HEK293 (cell line): ENCODE data around the gene GNPTAB.

Experiments used
- CTCF ChIA-PET: fragments of 350-600 bp; formaldehyde crosslinking; extraction: SDS; loops from one replicate; lab custom pipeline; 2021; ENCODE audit warnings: antibody characterized with exemption; lab: Yijun Ruan, JAX
- POLR2A ChIA-PET: fragments of 300-600 bp; formaldehyde crosslinking; extraction: SDS; loops from one replicate; lab custom pipeline; 2020; ENCODE audit warnings: antibody characterized with exemption, inconsistent platforms; lab: Yijun Ruan, JAX
- H3K27ac ChIP-seq: fragments of 200-500 bp; sonication (Bioruptor generic); 2 replicates; pipeline ENCODE4 v1.5.1; 2014; ENCODE audit warnings: low read depth, low read length, control low read depth, inconsistent platforms; ENCODE audit errors: extremely low read depth
- H3K36me3 ChIP-seq, 2 experiments: fragments of 200-500 bp in 1 of 2; sonication (Bioruptor generic) in 1 of 2; 1 replicate in 1 of 2; 2 replicates in 1 of 2; pipeline ENCODE4 v1.5.1; 2014 to 2017; ENCODE audit warnings: inconsistent platforms in 2 of 2, low read length in 2 of 2; ENCODE audit not compliant: control insufficient read depth in 2 of 2, insufficient read depth in 1 of 2
- H3K4me1 ChIP-seq: fragments of 200-500 bp; sonication (Bioruptor generic); 2 replicates; pipeline ENCODE4 v1.5.1; 2014; ENCODE audit warnings: mild to moderate bottlenecking, low read length, inconsistent platforms; ENCODE audit not compliant: control insufficient read depth, insufficient read depth
- H3K4me3 ChIP-seq: 2 replicates; pipeline ENCODE4 v1.5.1; 2011; ENCODE audit warnings: low read depth, mild to moderate bottlenecking, control low read depth, low read length, moderate library complexity
- H3K9me3 ChIP-seq: fragments of 200-500 bp; sonication (Bioruptor generic); 2 replicates; pipeline ENCODE4 v1.5.1; 2014; ENCODE audit warnings: low read depth, low read length, inconsistent platforms; ENCODE audit not compliant: control insufficient read depth, insufficient read depth
- HOXA7 ChIP-seq: sonication (generic); formaldehyde crosslinking; IDR thresholded peaks from 2 replicates; pipeline ENCODE4 v1.8.1; 2022; ENCODE audit warnings: missing genetic modification reagents, borderline replicate concordance
- KLF8 ChIP-seq: fragments of 450-650 bp; formaldehyde crosslinking; IDR thresholded peaks from 2 replicates; pipeline ENCODE4 v1.5.1; 2016; ENCODE audit warnings: missing biosample characterization, missing genetic modification characterization
- KLF9 ChIP-seq: fragments of 450-650 bp; formaldehyde crosslinking; IDR thresholded peaks from 2 replicates; pipeline ENCODE4 v1.5.1; 2016; ENCODE audit warnings: missing biosample characterization, missing genetic modification characterization, low read depth
- MEIS1 ChIP-seq: sonication (generic); formaldehyde crosslinking; IDR thresholded peaks from 2 replicates; pipeline ENCODE4 v1.8.1; 2022; ENCODE audit warnings: missing genetic modification reagents, mild to moderate bottlenecking, borderline replicate concordance
- MZF1 ChIP-seq: fragments of 450-650 bp; formaldehyde crosslinking; IDR thresholded peaks from 2 replicates; pipeline ENCODE4 v1.5.1; 2017; ENCODE audit warnings: missing biosample characterization, missing genetic modification characterization, borderline replicate concordance
- SALL2 ChIP-seq: fragments of 450-650 bp; formaldehyde crosslinking; IDR thresholded peaks from 2 replicates; pipeline ENCODE4 v1.5.0; 2017; ENCODE audit warnings: missing biosample characterization, mild to moderate bottlenecking, missing genetic modification characterization, borderline replicate concordance
- SCRT2 ChIP-seq: fragments of 450-650 bp; formaldehyde crosslinking; IDR thresholded peaks from 2 replicates; pipeline ENCODE4 v1.5.1; 2016; ENCODE audit warnings: missing biosample characterization, missing genetic modification characterization
- SP2 ChIP-seq: fragments of 450-650 bp; formaldehyde crosslinking; IDR thresholded peaks from 2 replicates; pipeline ENCODE4 v1.5.1; 2016; ENCODE audit warnings: missing biosample characterization, missing genetic modification characterization
- TCF7L2 ChIP-seq: IDR thresholded peaks from 2 replicates; pipeline ENCODE4 v1.6.1; 2011; ENCODE audit warnings: low read depth, mild to moderate bottlenecking, inconsistent platforms, low read length, moderate library complexity, borderline replicate concordance
- TRIM28 ChIP-seq: IDR thresholded peaks from 2 replicates; pipeline ENCODE4 v1.6.1; 2011; ENCODE audit warnings: low read length, control low read depth, borderline replicate concordance
- ZFP69B ChIP-seq: fragments of 450-650 bp; formaldehyde crosslinking; IDR thresholded peaks from 2 replicates; pipeline ENCODE4 v1.5.1; 2016; ENCODE audit warnings: missing biosample characterization, missing genetic modification characterization
- ZNF121 ChIP-seq: fragments of 450-650 bp; formaldehyde crosslinking; IDR thresholded peaks from 2 replicates; pipeline ENCODE4 v1.5.1; 2016; ENCODE audit warnings: missing biosample characterization, missing genetic modification characterization
- ZNF175 ChIP-seq: fragments of 450-650 bp; formaldehyde crosslinking; IDR thresholded peaks from 2 replicates; pipeline ENCODE4 v1.5.1; 2016; ENCODE audit warnings: missing biosample characterization, missing genetic modification characterization
- ZNF266 ChIP-seq: fragments of 450-650 bp; formaldehyde crosslinking; IDR thresholded peaks from 2 replicates; pipeline ENCODE4 v1.5.1; 2016; ENCODE audit warnings: missing biosample characterization, missing genetic modification characterization, low read depth
- ZNF366 ChIP-seq: fragments of 450-650 bp; formaldehyde crosslinking; conservative IDR thresholded peaks from 2 replicates; pipeline ENCODE4 v1.5.1; 2016; ENCODE audit warnings: missing biosample characterization, missing genetic modification characterization
- ZNF37A ChIP-seq: fragments of 450-650 bp; IDR thresholded peaks from 2 replicates; pipeline ENCODE4 v1.5.1; 2018; ENCODE audit warnings: missing biosample characterization, missing genetic modification characterization
- ZNF394 ChIP-seq: fragments of 450-650 bp; formaldehyde crosslinking; IDR thresholded peaks from 2 replicates; pipeline ENCODE4 v1.5.1; 2016; ENCODE audit warnings: missing biosample characterization, missing genetic modification characterization, mild to moderate bottlenecking, moderate library complexity, borderline replicate concordance
- ZNF561 ChIP-seq: fragments of 450-650 bp; IDR thresholded peaks from 2 replicates; pipeline ENCODE4 v1.5.1; 2018; ENCODE audit warnings: missing biosample characterization, missing genetic modification characterization, borderline replicate concordance
- ZNF747 ChIP-seq: fragments of 450-650 bp; formaldehyde crosslinking; IDR thresholded peaks from 2 replicates; pipeline ENCODE4 v1.5.1; 2016; ENCODE audit warnings: missing biosample characterization, missing genetic modification characterization
- TF ChIP-seq, protein P1 (sequence below): IDR thresholded peaks from 2 replicates; pipeline ENCODE4 v1.6.1; 2011; ENCODE audit warnings: mild to moderate bottlenecking, low read depth, low read length, borderline replicate concordance

The GNPTAB gene

DNA sequence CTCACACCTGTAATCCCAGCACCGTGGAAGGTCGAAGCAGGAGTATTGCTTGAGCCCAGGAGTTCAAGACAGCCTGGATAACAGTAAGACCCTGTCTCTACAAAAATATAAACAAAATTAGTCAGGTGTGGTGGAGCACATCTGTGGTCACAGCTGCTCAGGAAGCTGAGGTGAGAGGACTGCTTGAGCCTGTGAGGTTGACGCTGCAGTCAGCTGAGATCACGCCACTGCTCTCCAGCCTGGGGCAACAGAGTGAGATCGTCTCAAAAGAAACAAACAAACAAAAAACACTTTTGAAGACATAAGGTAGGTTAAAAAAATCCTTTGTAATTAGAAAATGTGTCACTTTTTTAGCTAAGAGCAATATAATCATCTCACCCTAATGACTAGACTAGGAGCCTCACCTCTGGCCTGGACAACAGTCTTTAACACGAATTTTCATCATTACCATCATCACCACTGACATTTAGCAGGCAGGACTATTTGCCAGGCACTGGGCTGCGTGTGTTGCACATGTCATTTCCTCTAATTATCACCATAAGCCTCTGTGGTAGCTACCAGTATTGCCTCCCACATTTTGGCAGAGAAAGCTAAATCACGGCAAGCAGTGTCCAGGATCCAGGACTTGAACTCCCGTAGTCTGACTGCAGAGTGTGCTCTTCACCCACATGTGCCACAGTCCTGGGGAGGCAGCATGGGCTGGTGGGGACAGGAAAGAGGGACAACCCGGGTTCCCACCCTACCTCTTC is 86.9 kb downstream of the GNPTAB start:
- Histone ChIP-seq H3K27ac (no peak overlapping the region), H3K4me3 (no peak overlapping the region), H3K4me1 (no peaks in the 10 kb centered on the region), H3K36me3 (peaks cover 11 to 54% of the 10 kb centered on the region in 2 experiments), H3K9me3 (no peaks in the 10 kb centered on the region)
- ChIA-PET CTCF (interaction anchor here (0.9 kb wide), 1 partner anchor 253 kb away, joined by 3 read pairs; no protein-coding TSS in a partner anchor), POLR2A (interaction anchor here (0.6 kb wide), 1 partner anchor 19 kb away, joined by 5 read pairs; no protein-coding TSS in a partner anchor)
- no peak for TF ChIP-seq ZNF366 (tag by site-specific recombination)
- no peak for TF ChIP-seq ZNF37A (tag by site-specific recombination)
- no peak for TF ChIP-seq ZNF394
- TF ChIP-seq ZNF747 (tag by site-specific recombination), result no peak
- no peak for TF ChIP-seq SP2 (tag by site-specific recombination)
- no peak for TF ChIP-seq HOXA7 (CRISPR knock-in tag)
- TF ChIP-seq TCF7L2, result no peak
- TF ChIP-seq ZNF175 (tag by site-specific recombination), result no peak
- TF ChIP-seq, protein P1, sequence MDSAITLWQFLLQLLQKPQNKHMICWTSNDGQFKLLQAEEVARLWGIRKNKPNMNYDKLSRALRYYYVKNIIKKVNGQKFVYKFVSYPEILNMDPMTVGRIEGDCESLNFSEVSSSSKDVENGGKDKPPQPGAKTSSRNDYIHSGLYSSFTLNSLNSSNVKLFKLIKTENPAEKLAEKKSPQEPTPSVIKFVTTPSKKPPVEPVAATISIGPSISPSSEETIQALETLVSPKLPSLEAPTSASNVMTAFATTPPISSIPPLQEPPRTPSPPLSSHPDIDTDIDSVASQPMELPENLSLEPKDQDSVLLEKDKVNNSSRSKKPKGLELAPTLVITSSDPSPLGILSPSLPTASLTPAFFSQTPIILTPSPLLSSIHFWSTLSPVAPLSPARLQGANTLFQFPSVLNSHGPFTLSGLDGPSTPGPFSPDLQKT, result no peak
- TF ChIP-seq KLF8 (tag by site-specific recombination), result no peak
- TF ChIP-seq TRIM28, result no peak
- TF ChIP-seq MZF1 (tag by site-specific recombination), result no peak
- no peak for TF ChIP-seq MEIS1

DNA sequence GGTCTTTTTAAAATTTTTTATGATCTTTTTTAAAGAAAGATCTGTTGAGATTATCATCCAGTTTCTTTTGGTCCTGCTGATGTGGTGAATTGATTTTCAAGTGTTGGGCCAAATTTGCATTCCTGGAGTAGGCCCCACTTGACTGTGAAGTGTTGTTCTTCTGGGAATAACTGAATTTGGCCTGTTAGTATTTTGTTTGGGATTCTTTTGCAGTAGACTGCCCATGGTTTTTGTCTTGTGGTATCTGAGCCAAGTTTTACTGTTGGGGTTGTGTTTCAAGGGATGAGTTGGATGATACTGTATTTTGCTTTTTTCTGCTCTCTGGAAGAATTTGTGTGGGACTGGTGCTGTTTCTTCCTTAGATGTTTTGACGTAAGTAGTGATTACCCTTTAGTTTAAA is 87.5 kb downstream of the GNPTAB start:
- ChIA-PET POLR2A (interaction anchor here (0.6 kb wide), 1 partner anchor 19 kb away, joined by 5 read pairs; no protein-coding TSS in a partner anchor), CTCF (interaction anchor here (0.6 to 0.9 kb wide), 2 partner anchors 177 to 253 kb away, joined by 3 read pairs; no protein-coding TSS in a partner anchor)
- Histone ChIP-seq H3K4me1 (no peaks in the 10 kb centered on the region), H3K36me3 (peaks cover 11 to 49% of the 10 kb centered on the region in 2 experiments), H3K4me3 (no peak overlapping the region)
- TF ChIP-seq ZFP69B (tag by site-specific recombination) (no peak), MEIS1 (no peak), ZNF747 (tag by site-specific recombination) (no peak), ZNF266 (tag by site-specific recombination) (no peak), KLF9 (no peak)
- TF ChIP-seq, all 188 proteins: peak for 0
- no peaks in the 10 kb centered on the region for H3K9me3 ChIP-seq
- no peak overlapping the region for H3K27ac ChIP-seq

DNA sequence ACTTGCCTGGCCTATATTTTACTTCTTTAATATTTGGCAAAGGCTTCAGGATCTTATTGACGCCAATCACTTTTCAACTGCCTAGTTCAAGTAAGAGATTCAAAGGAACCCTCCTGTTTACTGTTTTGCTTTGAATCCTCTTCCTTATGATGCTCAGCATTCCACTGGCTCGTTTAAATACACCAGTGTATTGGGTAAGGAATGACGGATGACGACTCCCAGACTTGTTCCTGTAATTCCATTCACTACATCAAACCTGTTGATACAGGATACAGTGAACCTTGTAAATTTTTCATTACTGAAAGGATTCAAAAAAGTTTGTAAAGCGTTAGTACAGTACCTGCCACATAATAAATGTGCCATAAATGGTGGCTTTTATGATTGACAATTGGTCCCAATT is 89.8 kb downstream of the GNPTAB start:
- no peaks in the 10 kb centered on the region for H3K9me3 ChIP-seq
- H3K4me1 ChIP-seq, result no peaks in the 10 kb centered on the region
- ChIA-PET CTCF (no interaction called here), POLR2A (no interaction called here)
- H3K36me3 ChIP-seq, result peaks cover 11 to 38% of the 10 kb centered on the region in 2 experiments; a peak in 2 of 3 replicates
- no peak overlapping the region for H3K27ac ChIP-seq
- TF ChIP-seq ZNF561, result no peak
- peak; percentile 37; the same call in 1 of the 2 replicates for TF ChIP-seq SCRT2 (tag by site-specific recombination)
- TF ChIP-seq, all 188 proteins: peak for 1
- H3K4me3 ChIP-seq, result no peak overlapping the region

DNA sequence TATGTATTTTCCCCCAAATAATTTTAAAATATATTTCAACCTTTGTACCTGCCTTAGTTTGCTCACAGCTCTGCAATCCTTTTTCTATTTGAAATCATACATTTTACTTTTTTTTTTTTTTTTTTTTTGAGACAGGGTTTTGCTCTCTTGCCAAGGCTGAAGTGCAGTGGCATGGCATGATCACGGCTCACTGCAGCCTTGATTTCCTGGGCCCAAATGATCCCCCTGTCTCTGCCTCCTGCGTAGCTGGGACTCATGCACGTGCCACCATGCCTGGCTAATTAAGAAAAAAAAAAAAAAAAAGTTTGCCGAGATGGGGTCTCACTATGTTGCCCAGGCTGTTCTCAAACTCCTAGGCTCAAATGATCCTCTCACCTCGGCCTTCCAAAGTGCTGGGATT is 90.2 kb downstream of the GNPTAB start:
- CTCF ChIA-PET, result no interaction called here
- Histone ChIP-seq H3K27ac (no peak overlapping the region), H3K4me1 (no peaks in the 10 kb centered on the region), H3K36me3 (peaks cover 8 to 34% of the 10 kb centered on the region in 2 experiments; a peak in 2 of 3 replicates), H3K4me3 (no peak overlapping the region), H3K9me3 (no peaks in the 10 kb centered on the region)
- POLR2A ChIA-PET, result interaction anchor here (0.7 kb wide), 1 partner anchor 89 kb away, joined by 4 read pairs; no protein-coding TSS in a partner anchor
- TF ChIP-seq SALL2 (tag by site-specific recombination), result no peak
- TF ChIP-seq ZNF121, result peak; percentile 36; the same call in 1 of the 2 replicates
- TF ChIP-seq, all 188 proteins: peak for 1
